Left lung (tissue), 10 donors: ENCODE measurements around the gene PKD1. TPM values are rescaled to one million over a fixed set of nuclear protein-coding genes. Genes with fewer than 3 reads are reported as not detected.
A peak's percentile ranks its signal among the peaks of the same experiment; 100 is the strongest.

Experiments used
- ATAC-seq: fragments of 200-7000 bp; cut with Tn5 transposase; one replicate; pipeline ENCODE4 v1.9.1; 2020; ENCODE audit warnings: moderate library complexity
- DNase-seq, 4 donors: peaks; one replicate each; pipeline ENCODE4 v3.0.0-alpha.2; 2013 to 2020
- H3K27ac ChIP-seq, 2 donors: fragments of 200-600 bp; sonication (generic) in 1 of 2; one replicate each; pipeline versions ENCODE4 v1.5.0 to v1.8.0; 2020 to 2021
- H3K27me3 ChIP-seq, 2 donors: fragments of 200-600 bp; sonication (generic) in 1 of 2; one replicate each; pipeline versions ENCODE4 v1.5.0 to v1.8.0; 2020 to 2021
- H3K36me3 ChIP-seq, 2 donors: fragments of 200-600 bp; sonication (generic) in 1 of 2; one replicate each; pipeline versions ENCODE4 v1.5.0 to v1.8.0; 2020 to 2021
- H3K4me1 ChIP-seq, 2 donors: fragments of 200-600 bp; one replicate each; pipeline ENCODE4 v1.8.0; 2021
- H3K4me3 ChIP-seq, 2 donors: fragments of 200-600 bp; sonication (generic) in 1 of 2; one replicate each; pipeline versions ENCODE4 v1.5.0 to v1.8.0; 2020 to 2021; ENCODE audit warnings: mild to moderate bottlenecking in 1 of 2
- H3K9me3 ChIP-seq, 2 donors: fragments of 200-600 bp; sonication (generic) in 1 of 2; one replicate each; pipeline versions ENCODE4 v1.5.0 to v1.8.0; 2020 to 2021
- CTCF ChIP-seq, 2 donors: fragments of 200-600 bp; sonication (generic) in 1 of 2; IDR thresholded peaks; one replicate each; pipeline versions ENCODE4 v1.5.0 to v1.8.0; 2021; ENCODE audit warnings: antibody characterized with exemption in 2 of 2
- intact Hi-C, 2 donors: fragments of 100-400 bp; cut with DNase I; formaldehyde crosslinking; loops; one replicate each; pipeline versions ENCODE4 v1.11.2 to v1.14.2; 2022
- polyA plus RNA-seq, 6 donors: library from polyadenylated mRNA; unstranded; fragments of 120-200 nt; gene quantifications; one replicate each; pipeline ENCODE4 v1.2.1, GENCODE V29; 2013; ENCODE audit not compliant: insufficient read length in 6 of 6
- total RNA-seq, 2 donors: library from RNA; stranded (reverse); fragmentation: NEBNext Ultra II Directional; extraction: Animal tissue kit (Norgen Biotek cat#: 25700); gene quantifications; one replicate each; pipeline ENCODE4 v1.2.1, GENCODE V29; 2021
- donor health status: DM: no; HTN: yes; CAD: no.
- donor health status: DM: no; HTN: no; CAD: no.

Gene PKD1
- total and polyA plus RNA-seq, 8 donors = 63.2 to 165 (median 101) TPM

- ATAC-seq = no peak
- H3K9me3 ChIP-seq = peaks cover 0 to 3% of the 10 kb centered on the region in 2 donors
- no peak for TF ChIP-seq CTCF (IDR thresholded peaks at IDR 0.05)
- H3K27ac ChIP-seq = no peak overlapping the region
- peaks cover 0 to 24% of the 10 kb centered on the region in 2 donors for H3K36me3 ChIP-seq
- intact Hi-C loops = no loop called here
- H3K4me1 ChIP-seq = no peaks in the 10 kb centered on the region
- DNase-seq = no peak
- H3K4me3 ChIP-seq = no peak overlapping the region
- no peaks in the 10 kb centered on the region for H3K27me3 ChIP-seq
Measured at GRCh38 chr16:2180962-2181923, 45.5 kb upstream of the PKD1 start.

- H3K4me1 ChIP-seq = no peaks in the 10 kb centered on the region
- no peaks in the 10 kb centered on the region for H3K27me3 ChIP-seq
- H3K4me3 ChIP-seq = no peak overlapping the region
- DNase-seq (no peak), ATAC-seq (no peak)
- intact Hi-C loops = no loop called here
- peaks cover 0 to 32% of the 10 kb centered on the region in 2 donors for H3K36me3 ChIP-seq
- TF ChIP-seq CTCF (IDR thresholded peaks at IDR 0.05) = no peak
- H3K9me3 ChIP-seq = peaks cover 0 to 3% of the 10 kb centered on the region in 2 donors
- H3K27ac ChIP-seq = no peak overlapping the region
Measured at GRCh38 chr16:2180461-2180860, 44.8 kb upstream of the PKD1 start.

GRCh38 chr16:2179576-2179975, 43.9 kb upstream of the PKD1 start:
- H3K4me3 ChIP-seq = no peak overlapping the region
- no peak for ATAC-seq
- H3K27ac ChIP-seq = no peak overlapping the region
- H3K27me3 ChIP-seq = no peaks in the 10 kb centered on the region
- peaks cover 0 to 40% of the 10 kb centered on the region in 2 donors for H3K36me3 ChIP-seq
- no peaks in the 10 kb centered on the region for H3K4me1 ChIP-seq
- TF ChIP-seq CTCF (IDR thresholded peaks at IDR 0.05) = no peak
- no peak for DNase-seq
- intact Hi-C loops = no loop called here
- peaks cover 0 to 3% of the 10 kb centered on the region in 2 donors for H3K9me3 ChIP-seq

GRCh38 chr16:2179107-2179501, 43.4 kb upstream of the PKD1 start:
- H3K27ac ChIP-seq = no peak overlapping the region
- no peak overlapping the region for H3K4me3 ChIP-seq
- intact Hi-C loops = no loop called here
- no peak for TF ChIP-seq CTCF (IDR thresholded peaks at IDR 0.05)
- DNase-seq (no peak), ATAC-seq (no peak)
- no peaks in the 10 kb centered on the region for H3K27me3 ChIP-seq
- H3K4me1 ChIP-seq = no peaks in the 10 kb centered on the region
- H3K36me3 ChIP-seq = peaks cover 0 to 45% of the 10 kb centered on the region in 2 donors
- H3K9me3 ChIP-seq = peaks cover 0 to 3% of the 10 kb centered on the region in 2 donors

GRCh38 chr16:2178321-2179106, 42.8 kb upstream of the PKD1 start:
- intact Hi-C loops = no loop called here
- Histone ChIP-seq H3K4me1 (no peaks in the 10 kb centered on the region), H3K27ac (no peak overlapping the region), H3K27me3 (no peaks in the 10 kb centered on the region), H3K9me3 (peaks cover 0 to 3% of the 10 kb centered on the region in 2 donors), H3K4me3 (no peak overlapping the region), H3K36me3 (peaks cover 0 to 51% of the 10 kb centered on the region in 2 donors)
- no peak for TF ChIP-seq CTCF (IDR thresholded peaks at IDR 0.05)
- ATAC-seq (peak; percentile 35), DNase-seq (no peak)
